ENCODE results near the gene CDK10. TPM values are rescaled to one million over a fixed set of nuclear protein-coding genes. Genes with fewer than 3 reads are reported as not detected.
"Not testable (repeated sequence)": the region's sequence is repeated elsewhere in the genome, so short reads cannot be mapped to it uniquely, and the experiment has no call there.

The CDK10 gene
- total RNA-seq, 4 donors from 2014 or later: 42.8 to 118 (median 55.0) TPM

- Histone ChIP-seq H3K4me3 (no peak overlapping the region), H3K36me3 (peaks cover 8% of the 10 kb centered on the region), H3K27ac (no peak overlapping the region), H3K27me3 (no peaks in the 10 kb centered on the region), H3K9me3 (no peaks in the 10 kb centered on the region), H3K4me1 (no peaks in the 10 kb centered on the region)
- TF ChIP-seq POLR2A (IDR thresholded peaks at IDR 0.05): no peak
- DNase-seq (ENCODE audit: low spot score in 2 of 2): no peak
- WGBS: 95% methylated on average over 8 of the region's 9 CpGs
These were observed 18.9 kb upstream of the CDK10 start for GRCh38 chr16:89667633-89668032.

DNA sequence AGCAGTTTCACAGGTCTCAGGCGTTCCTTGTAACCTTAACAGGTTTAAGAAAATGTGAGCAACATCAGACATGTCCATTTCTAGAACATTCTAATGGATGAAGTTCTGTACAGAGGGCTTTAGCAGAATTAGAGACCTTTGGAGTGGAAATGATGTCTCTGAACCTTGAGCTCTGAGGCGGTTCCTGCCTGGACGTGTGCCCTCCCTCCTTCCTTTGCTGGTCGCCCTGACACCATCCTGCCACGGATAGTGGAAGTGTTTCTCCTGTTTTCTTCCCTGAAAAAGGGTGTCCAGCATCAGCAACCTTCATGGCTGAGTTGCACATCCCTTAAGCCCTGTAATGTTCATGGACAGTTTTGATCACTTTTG is 17.7 kb upstream of the CDK10 start:
- H3K27me3 ChIP-seq: no peaks in the 10 kb centered on the region
- H3K27ac ChIP-seq: no peak overlapping the region

DNA sequence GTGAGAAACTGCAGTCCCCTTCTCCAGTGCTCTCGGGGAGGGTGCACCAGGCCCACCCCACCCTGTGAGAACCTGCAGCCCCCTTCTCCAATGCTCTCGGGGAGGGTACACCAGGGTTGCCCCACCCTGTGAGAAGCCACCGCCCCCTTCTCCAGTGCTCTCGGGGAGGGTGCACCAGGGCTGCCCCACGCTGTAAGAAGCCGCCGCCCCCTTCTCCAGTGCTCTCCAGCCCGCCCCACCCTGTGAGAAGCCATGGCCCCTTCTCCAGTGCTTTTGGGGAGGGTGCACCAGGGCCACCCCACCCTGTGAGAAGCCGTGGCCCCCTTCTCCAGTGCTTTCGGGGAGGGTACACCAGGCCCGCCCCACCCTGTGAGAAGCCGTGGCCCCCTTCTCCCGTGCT is 16.7 kb upstream of the CDK10 start:
- 100% methylated on average over 1 of the region's 13 CpGs for WGBS
- no peak for TF ChIP-seq POLR2A (IDR thresholded peaks at IDR 0.05)
- Histone ChIP-seq H3K27ac (no peak overlapping the region), H3K4me1 (no peaks in the 10 kb centered on the region), H3K27me3 (no peaks in the 10 kb centered on the region), H3K9me3 (no peaks in the 10 kb centered on the region), H3K36me3 (peaks cover 3% of the 10 kb centered on the region), H3K4me3 (no peak overlapping the region)
- DNase-seq (ENCODE audit: low spot score in 2 of 2): no peak

More for the DNA sequence above, 17.7 kb upstream of the CDK10 start:
- Histone ChIP-seq H3K4me3 (no peak overlapping the region), H3K9me3 (no peaks in the 10 kb centered on the region), H3K4me1 (no peaks in the 10 kb centered on the region), H3K36me3 (peaks cover 4% of the 10 kb centered on the region)
- TF ChIP-seq CTCF (IDR thresholded peaks at IDR 0.05) (no peak), EP300 (IDR thresholded peaks at IDR 0.05) (no peak), POLR2A (IDR thresholded peaks at IDR 0.05) (no peak), POLR2AphosphoS5 (IDR thresholded peaks at IDR 0.05) (no peak)
- 56% methylated on average over 5 of the region's 5 CpGs for WGBS
- DNase-seq (ENCODE audit: low spot score in 2 of 2): no peak

DNA sequence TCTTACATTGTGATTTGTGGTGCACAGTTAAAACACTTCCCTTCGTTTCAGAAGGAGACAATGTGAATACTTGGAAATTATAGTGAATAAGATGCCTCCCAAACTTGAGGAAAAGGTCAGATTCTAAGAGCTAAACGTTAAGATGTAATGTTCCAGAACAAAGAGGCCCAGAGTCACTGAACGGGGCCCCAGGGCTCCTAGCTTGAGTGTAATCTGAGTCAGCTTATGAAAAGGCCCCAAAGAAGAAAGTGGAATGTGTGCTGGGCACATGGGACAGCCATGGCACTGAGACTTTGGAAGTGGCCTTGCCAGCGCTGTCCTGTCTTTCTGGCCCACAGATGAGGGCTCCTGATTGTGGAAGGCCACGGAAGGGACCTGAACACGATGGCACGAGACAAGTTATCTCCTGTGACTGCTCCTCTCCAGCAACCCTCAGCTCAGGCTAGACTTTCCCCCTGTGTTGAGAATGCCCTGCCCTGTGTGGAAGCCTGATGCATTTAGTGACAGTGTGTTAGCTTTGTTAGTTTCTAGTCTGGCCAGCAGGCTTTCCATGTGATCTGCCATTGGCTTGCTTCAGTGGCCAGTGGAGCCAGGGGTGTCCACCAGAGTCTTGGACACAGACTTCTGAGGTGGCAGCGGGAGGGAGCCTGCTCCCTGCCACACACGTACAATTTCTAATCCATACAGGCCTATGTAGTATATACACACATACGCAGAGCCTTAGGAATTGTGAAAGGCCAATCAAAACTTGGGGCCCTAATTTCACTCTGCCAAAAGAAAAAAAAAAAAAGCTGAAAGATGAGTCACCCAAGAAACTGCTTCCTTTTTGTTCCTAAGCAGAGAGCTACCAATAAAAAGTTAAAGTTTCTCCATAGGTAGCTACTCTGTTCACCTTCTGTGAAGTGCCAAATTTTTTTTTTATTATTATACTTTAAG is 15.7 kb upstream of the CDK10 start:
- no peaks in the 10 kb centered on the region for H3K4me1 ChIP-seq
- no peaks in the 10 kb centered on the region for H3K9me3 ChIP-seq
- no peak overlapping the region for H3K27ac ChIP-seq
- no peak for DNase-seq (ENCODE audit: low spot score in 2 of 2)
- H3K36me3 ChIP-seq: no peaks in the 10 kb centered on the region
- no peak overlapping the region for H3K4me3 ChIP-seq
- H3K27me3 ChIP-seq: no peaks in the 10 kb centered on the region
- 77% methylated on average over 10 of the region's 10 CpGs for WGBS
- TF ChIP-seq EP300 (IDR thresholded peaks at IDR 0.05) (no peak), POLR2A (IDR thresholded peaks at IDR 0.05) (no peak), POLR2AphosphoS5 (IDR thresholded peaks at IDR 0.05) (no peak), CTCF (IDR thresholded peaks at IDR 0.05) (no peak)

DNA sequence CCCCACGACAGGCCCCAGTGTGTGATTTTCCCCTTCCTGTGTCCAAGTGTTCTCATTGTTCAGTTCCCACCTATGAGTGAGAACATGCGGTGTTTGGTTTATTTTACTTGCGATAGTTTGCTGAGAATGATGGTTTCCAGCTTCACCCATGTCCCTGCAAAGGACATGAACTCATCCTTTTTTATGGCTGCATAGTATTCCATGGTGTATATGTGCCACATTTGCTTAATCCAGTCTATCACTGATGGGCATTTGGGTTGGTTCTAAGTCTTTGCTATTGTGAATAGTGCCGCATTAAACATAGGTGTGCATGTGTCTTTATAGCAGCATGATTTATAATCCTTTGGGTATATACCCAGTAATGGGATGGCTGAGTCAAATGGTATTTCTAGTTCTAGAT is 14.9 kb upstream of the CDK10 start:
- not testable (repeated sequence) for DNase-seq (ENCODE audit: low spot score in 2 of 2); H3K27ac ChIP-seq; H3K4me3 ChIP-seq; H3K36me3 ChIP-seq; H3K9me3 ChIP-seq; H3K27me3 ChIP-seq; H3K4me1 ChIP-seq
- 90% methylated on average over 4 of the region's 4 CpGs for WGBS

DNA sequence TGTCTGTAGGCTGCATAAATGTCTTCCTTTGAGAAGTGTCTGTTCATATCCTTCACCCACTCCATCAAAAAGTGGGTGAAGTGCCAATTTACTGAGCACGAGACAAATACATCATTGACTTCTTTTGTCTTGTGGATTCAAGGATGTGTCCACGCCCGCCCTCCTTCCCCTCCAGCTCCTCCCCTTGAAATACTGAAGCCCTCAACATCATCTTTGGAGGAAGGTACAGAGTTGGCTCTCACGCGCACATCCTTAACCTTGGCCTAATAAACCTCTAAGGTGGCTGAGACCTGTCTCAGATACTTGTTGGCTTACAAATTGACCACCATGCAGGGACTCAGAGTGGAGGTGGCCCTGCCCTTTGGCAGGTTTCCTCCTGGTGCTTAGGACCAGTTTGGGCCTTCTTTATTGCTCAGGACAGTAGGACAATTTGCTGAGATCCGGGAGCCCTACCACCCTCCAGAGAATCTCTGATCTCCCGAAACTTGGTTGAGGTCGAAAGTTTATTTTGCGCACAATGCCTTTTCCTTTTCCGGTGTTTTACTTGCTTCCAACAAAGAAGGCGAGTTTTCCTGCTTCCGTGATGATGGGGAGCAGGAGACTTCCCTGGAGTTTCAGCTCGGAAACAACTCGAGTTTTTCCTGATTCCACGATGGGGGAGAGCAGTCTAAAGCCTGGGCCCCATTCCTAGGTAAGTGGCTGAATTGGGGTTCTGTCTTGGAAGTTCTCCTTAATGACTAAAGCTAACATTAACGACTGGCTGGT is 14.1 kb upstream of the CDK10 start:
- DNase-seq (ENCODE audit: low spot score in 2 of 2): no peak
- TF ChIP-seq EP300 (IDR thresholded peaks at IDR 0.05) (no peak), POLR2AphosphoS5 (IDR thresholded peaks at IDR 0.05) (no peak), CTCF (IDR thresholded peaks at IDR 0.05) (no peak), POLR2A (IDR thresholded peaks at IDR 0.05) (no peak)
- 93% methylated on average over 16 of the region's 16 CpGs for WGBS
- H3K4me1 ChIP-seq: no peaks in the 10 kb centered on the region
- H3K9me3 ChIP-seq: no peaks in the 10 kb centered on the region
- H3K27ac ChIP-seq: no peak overlapping the region
- no peaks in the 10 kb centered on the region for H3K27me3 ChIP-seq
- no peaks in the 10 kb centered on the region for H3K36me3 ChIP-seq
- no peak overlapping the region for H3K4me3 ChIP-seq

Measured in suprapubic skin (tissue), 4 donors.